ENCODE measurements around the gene PRKAR2A.

PRKAR2A gene

DNA sequence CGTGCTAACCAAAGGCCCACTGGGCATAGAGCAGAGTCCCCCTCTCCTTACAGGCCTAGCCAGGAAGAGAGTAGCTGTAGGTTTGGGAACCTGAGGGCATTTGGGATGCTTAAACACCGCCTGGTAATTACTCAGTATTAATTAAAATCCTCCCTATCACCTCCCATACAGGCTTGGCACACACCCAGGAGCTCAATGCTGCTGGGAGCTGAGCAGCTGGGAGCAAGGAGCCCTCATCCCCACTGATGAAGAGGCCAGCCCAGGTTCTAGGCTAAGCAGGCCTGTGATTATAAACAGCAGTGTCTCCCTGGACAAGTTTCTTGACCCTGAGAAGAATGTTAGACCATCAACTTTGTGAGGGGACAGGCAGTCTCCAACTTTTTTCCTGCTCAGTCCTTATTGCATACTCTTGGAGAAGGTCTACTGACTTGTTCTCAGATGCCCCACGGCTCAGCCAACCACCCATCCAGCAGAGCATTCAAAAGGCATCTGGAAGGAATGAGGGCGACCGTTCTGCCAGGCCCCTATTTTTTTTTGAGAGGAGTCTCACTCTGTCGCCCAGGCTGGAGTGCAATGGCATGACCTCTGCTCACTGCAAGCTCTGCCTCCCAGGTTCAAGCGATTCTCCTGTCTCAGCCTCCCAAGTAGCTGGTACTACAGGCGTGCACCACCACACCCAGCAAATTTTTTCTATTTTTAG, 1.3 kb upstream of the PRKAR2A start:
- no peak overlapping the region for H3K4me3 ChIP-seq (ENCODE audit: low read depth, low read length)
- no peak for DNase-seq (ENCODE audit: low read depth, low spot score)
- TF ChIP-seq, protein P1, sequence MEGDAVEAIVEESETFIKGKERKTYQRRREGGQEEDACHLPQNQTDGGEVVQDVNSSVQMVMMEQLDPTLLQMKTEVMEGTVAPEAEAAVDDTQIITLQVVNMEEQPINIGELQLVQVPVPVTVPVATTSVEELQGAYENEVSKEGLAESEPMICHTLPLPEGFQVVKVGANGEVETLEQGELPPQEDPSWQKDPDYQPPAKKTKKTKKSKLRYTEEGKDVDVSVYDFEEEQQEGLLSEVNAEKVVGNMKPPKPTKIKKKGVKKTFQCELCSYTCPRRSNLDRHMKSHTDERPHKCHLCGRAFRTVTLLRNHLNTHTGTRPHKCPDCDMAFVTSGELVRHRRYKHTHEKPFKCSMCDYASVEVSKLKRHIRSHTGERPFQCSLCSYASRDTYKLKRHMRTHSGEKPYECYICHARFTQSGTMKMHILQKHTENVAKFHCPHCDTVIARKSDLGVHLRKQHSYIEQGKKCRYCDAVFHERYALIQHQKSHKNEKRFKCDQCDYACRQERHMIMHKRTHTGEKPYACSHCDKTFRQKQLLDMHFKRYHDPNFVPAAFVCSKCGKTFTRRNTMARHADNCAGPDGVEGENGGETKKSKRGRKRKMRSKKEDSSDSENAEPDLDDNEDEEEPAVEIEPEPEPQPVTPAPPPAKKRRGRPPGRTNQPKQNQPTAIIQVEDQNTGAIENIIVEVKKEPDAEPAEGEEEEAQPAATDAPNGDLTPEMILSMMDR (IDR thresholded peaks at IDR 0.05; ENCODE audit: low read depth, low read length) = no peak
- in situ Hi-C loops (cut with HindIII; ENCODE audit: low sequenced_read_pairs) = no loop called here

DNA sequence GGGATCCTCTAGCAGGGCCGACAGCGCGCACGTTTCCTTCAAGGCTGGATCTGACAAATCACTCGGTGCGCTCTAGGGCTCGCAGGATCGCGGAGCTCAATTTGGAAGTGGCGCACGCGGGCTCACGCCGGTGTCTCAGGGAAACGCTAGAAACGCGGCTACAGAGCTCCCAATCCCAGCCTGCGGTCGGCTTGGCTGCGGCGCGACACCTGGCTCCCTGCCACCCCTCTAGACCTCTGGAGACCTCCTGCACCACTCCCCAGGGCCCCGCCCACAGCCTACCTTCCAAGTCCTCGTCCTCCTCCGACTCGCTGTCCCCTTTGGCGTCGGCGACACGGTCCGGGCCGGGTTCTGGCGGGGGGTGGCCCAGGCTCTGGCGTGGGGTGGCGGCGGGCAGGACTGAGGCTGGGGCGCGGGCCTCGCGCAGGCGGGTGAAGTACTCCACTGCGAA, 596 bp downstream of the PRKAR2A start:
- TF ChIP-seq, protein P1 (IDR thresholded peaks at IDR 0.05; ENCODE audit: low read depth, low read length) = no peak
- H3K4me3 ChIP-seq (ENCODE audit: low read depth, low read length) = peak overlapping the region; percentile 80
- in situ Hi-C loops (cut with HindIII; ENCODE audit: low sequenced_read_pairs) = no loop called here
- peak; percentile 69 for DNase-seq (ENCODE audit: low read depth, low spot score)

DNA sequence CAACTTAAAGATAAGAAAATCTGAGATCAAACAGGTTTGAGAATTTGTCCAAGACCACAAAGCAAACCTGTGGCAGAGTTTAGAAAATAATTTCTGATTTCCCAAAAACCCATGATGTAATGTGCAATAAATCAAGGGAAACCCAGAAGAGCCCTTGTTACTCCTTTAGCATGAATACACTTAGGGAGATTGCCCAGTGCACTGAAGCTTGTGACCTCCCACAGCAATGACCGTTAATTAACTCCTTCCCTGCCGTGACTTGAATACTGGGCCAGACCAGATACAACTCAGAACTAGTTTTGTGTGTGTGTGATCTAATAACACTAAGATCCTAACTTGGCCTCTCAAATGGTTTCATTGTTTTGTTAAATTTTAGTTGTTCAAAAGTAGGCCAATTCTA, 2.5 kb downstream of the PRKAR2A start:
- TF ChIP-seq, protein P1 (IDR thresholded peaks at IDR 0.05; ENCODE audit: low read depth, low read length) = no peak
- no peak for DNase-seq (ENCODE audit: low read depth, low spot score)
- in situ Hi-C loops (cut with HindIII; ENCODE audit: low sequenced_read_pairs) = no loop called here
- H3K4me3 ChIP-seq (ENCODE audit: low read depth, low read length) = no peak overlapping the region

DNA sequence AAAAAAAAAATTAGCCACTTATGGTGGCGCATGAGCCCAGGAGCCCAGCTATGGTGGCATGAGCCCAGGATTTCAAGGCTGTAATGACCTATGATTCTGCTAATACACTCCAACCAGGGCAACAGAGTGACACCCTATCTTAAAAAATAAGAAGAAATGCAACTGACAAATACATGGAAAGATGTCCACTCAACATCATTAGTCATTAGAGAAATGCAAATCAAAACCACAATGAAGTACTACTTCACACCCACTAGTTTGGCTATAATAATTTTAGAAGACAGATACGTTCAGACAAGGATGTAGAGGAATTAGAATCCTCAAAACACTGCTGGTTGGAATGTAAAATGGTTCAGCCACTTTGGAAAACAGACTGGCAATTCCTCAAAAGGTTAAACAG, 10.5 kb downstream of the PRKAR2A start:
- TF ChIP-seq, protein P1 (IDR thresholded peaks at IDR 0.05; ENCODE audit: low read depth, low read length) = no peak
- no peak overlapping the region for H3K4me3 ChIP-seq (ENCODE audit: low read depth, low read length)
- no peak for DNase-seq (ENCODE audit: low read depth, low spot score)
- in situ Hi-C loops (cut with HindIII; ENCODE audit: low sequenced_read_pairs) = no loop called here

DNA sequence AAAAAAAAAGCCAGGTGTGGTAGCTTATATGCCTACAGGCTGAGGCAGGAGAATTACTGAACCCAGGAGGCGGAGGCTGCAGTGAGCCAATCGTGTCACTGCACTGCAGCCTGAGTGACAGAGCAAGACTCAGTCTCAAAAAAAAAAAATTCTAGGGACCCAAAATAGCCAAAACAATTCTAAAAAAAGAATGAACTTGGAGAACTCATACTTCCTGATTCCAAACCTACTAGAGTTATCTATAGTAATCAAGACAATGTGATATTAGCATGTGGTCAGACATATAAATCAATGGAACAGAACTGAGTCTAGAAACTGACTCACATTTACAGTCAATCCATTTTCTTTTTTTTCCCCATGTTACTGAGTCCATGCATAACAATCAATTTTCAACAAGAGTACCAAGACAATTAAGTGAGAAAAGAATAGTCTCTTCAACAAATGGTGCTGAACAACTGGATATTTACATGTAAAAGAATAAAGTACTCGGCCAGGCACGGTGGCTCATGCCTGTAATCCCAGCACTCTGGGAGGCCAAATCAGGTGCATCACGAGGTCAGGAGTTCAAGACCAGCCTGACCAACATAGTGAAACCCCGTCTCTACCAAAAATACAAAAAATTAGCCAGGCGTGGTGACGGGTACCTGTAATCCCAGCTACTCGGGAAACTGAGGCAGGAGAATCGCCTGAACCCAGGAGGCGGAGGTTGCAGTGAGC, 11.9 kb downstream of the PRKAR2A start:
- H3K4me3 ChIP-seq (ENCODE audit: low read depth, low read length) = no peak overlapping the region
- TF ChIP-seq, protein P1 (IDR thresholded peaks at IDR 0.05; ENCODE audit: low read depth, low read length) = no peak
- DNase-seq (ENCODE audit: low read depth, low spot score) = no peak
- in situ Hi-C loops (cut with HindIII; ENCODE audit: low sequenced_read_pairs) = no loop called here

DNA sequence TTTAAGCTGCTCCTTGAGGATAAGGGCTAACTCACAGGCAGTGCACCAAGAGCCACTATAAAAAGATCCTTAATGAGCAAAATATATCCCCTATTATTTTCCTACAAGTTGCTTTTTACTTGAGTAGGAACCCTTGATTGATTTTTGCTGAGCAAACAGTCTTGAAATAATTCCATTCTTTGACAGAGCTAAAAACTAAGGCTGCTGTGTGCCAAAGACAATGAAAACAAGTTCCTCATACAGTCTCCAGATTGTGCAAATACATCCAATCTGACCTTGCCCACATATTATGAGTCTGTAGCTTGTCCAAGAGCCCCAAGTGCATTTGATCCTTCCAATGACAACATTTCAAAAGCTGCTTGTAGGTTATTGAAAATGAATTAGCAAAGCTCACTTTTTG, 15.0 kb downstream of the PRKAR2A start:
- H3K4me3 ChIP-seq (ENCODE audit: low read depth, low read length) = no peak overlapping the region
- in situ Hi-C loops (cut with HindIII; ENCODE audit: low sequenced_read_pairs) = no loop called here
- DNase-seq (ENCODE audit: low read depth, low spot score) = no peak
- TF ChIP-seq, protein P1 (IDR thresholded peaks at IDR 0.05; ENCODE audit: low read depth, low read length) = no peak
